Measurements from ENCODE around the gene DGUOK.

DGUOK gene

DNA sequence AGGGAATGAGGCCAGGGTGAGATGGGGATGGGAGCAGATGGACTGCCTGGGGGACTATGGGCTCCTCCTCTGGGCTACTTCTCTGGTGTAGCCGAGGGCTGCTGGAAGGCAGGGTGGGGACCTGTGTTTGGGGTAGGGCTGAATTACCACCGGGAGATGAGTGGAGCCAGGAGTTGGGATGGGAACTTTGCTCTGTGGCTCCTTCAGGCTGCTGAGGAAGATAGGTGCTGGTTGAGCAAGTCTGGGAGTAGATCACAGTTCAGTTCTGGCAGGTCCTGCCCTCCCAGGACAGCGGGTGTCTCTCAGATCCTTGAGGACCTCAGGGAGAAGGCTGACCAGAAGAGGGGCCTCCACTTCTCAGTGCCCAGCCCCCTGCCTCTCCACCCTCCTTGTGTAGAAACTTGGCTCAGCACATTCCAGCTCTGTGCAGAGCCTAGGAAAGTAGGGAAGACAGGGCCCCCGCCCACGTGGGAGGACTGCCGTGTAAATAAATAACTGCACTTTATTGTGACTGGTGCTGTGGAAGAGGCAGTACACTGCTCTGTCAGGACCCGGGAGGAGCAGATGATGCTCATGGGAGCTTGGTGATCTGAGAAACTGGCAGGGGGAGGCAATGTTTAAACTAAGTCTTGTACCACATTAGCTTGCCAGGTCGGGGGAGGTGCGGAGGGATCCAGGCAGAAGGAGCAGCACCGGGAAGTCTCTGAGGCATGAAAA lies 73.4 kb downstream of the DGUOK start:
- DNase-seq: no peak

DNA sequence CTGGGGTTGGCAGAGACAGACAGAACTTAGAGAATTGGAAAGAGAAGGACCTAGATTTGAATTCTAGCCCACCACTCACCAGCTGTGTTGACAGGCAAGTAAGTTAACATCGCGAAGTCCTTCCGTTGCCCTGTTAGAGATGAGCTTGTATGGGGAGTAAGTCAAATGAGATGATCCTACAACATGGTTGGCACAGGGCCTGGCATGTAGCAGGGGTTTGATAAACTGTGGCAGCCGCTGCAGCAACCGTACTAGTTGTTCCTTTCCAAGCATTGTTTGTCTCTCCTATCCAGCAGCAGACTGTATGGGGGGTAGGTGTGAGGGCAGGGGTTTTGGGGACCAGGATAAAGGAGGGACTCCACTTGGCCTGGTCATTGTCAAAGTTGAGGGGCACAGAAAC lies 74.0 kb downstream of the DGUOK start:
- DNase-seq: no peak

DNA sequence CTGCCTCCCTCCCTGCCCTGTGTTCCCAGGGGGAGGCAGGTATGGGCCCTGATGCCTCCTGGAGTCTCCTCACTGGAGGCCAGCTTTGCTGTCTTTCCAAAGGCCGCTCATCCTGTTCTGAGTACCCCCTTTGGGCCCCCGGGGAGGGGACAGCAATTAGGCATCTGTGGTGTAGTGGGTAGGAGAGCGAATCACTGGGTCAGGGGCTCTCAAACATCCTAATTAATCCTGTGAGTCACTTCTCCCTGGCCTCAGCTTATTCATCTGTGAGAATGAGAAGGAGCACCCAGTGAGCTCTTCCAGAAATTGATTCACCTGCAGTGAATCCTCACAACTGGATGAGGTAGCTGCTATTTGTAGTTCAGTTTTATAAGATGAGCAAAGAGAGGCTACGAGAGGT lies 74.4 kb downstream of the DGUOK start:
- DNase-seq: no peak

GRCh38 chr2:74001781-74002504 lies 75.3 kb downstream of the DGUOK start:
- DNase-seq: no peak

GRCh38 chr2:74002505-74003421 lies 76.1 kb downstream of the DGUOK start:
- peak; percentile 86 for DNase-seq

DNA sequence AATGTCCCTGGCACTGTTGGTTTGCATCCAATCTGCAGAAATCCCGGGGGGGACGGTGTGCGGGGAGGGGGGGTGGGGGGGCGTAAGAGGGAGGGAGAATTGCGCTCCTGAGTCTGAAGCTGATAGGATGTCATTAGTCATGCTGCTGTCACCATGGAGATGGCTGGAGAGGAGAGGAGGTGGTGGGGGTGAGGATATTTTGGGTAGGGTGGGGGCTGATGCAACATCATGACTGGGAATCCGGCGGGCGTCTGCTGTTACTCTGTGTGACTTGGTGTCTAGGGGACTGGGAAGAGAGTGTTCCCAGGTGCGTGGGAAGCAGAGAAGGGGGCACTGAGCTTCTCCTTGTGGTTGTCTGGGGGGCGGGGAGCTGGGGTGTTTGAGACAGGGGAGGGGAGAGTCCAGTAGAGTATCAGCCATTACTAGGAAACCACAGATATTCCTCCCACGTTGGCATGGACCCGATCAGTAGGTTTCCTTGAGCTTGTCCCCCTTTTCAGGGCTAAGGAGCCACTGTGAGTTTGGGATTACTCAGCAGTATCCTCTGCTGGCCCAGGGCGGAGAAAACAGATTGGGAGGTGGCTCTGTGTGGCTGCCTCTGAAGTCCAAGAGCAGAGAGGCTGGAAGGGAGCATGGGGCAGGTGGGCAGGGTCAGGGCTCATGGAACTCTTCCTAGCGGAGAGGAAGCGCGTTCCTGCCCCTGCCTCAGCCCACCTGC lies 77.0 kb downstream of the DGUOK start:
- DNase-seq: peak; percentile 40

DNA sequence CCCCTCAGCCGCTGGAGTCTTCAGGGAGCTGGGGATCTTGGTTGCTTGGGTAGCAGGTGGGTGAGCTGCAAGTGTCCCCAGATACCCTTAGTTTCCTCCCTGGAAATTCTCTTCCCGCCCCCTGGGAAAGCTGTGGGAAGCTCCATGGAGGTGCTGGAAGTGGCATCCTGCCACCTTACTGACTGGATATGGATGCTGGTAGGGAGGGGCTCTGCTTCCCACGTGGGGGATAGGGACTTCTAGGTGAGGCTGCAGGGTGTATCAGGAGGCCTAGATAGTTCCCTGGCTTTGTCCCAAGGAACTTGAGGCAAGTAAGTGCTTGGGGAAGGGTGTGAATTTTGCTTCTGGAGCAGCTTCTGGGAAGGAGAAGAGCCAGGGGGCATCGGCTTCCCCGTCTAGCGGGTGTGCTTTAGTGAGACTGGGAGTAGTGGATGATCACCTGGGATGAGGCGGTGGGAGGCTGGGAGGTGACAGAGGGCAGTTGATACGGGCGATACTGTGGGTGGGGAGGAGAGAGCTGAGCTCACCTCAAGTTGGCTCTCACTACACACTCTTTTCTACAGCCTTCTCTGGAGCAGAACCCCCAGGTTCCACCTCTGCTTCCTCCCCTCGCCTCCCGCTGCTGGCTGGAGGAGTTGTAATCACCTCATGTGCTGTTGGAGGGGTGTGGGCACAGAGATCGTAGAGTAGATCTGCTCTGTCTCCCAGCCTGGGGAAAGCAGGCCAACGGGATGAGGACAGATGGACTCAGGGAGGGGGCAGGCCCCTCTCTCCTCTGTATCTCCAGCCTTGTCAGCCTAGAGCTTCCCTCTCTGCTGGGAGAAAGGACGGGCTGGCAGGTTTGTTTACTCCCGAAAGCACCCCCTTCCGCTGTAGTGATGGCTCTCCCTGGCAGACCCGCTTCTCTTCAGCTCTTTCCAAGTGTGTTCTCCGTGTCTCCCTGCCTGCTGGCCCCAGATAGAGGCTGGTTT lies 77.8 kb downstream of the DGUOK start:
- DNase-seq: no peak

DNA sequence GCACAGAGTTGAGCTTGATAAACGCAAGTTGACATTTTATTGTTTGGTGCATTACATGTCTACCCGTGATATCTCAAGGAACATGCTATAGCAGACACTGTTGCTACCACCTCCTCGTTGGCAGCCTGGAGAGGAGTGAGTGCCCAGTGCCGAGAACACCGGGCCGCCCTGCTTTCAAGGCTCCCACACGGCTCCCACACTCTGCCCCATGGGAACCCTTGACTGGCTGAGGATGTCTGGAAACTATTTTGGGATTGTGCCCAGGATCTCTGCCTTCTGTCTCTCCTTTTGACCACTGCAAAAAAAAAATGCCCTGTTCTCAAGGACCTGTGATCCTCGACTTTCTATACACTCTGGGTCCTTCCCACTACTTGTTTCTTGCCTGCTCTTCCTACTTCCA lies 79.1 kb downstream of the DGUOK start:
- DNase-seq: no peak

- no peak for DNase-seq
These were observed 79.8 kb downstream of the DGUOK start for GRCh38 chr2:74006459-74006858.

GRCh38 chr2:74007121-74007520 lies 80.4 kb downstream of the DGUOK start:
- DNase-seq: no peak

DNA sequence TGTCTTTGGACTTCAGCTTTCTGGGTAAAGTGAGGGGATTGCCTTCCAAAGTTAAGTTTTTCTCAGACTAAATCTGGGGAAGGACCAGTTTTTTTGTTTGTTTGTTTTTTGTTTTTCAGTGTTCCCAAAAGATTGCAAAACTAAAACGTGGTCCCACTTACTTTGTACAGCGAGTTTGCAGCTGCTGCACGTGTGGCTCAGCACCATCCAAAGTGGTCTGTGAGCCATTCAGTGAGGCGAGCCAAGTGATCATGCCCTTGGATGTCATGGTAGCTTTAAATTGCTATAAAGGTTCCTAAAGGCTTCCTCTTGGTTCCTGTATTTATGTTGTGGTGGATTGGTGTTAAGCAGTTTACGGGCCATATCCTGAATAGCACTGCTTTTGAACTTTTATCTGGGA lies 81.0 kb downstream of the DGUOK start:
- no peak for DNase-seq
